DOHH2 (cell line): ENCODE results near the gene TEX29.

Source experiments
- H3F3A ChIP-seq: fragments of 200-600 bp; sonication (generic), shearing (Covaris generic); 2 replicates; pipeline ENCODE4 v1.6.0; 2016; ENCODE audit warnings: antibody characterized with exemption, mild to moderate bottlenecking; ENCODE audit not compliant: control insufficient read depth, insufficient read depth
- H3K27ac ChIP-seq: fragments of 200-600 bp; sonication (generic); 2 replicates; pipeline ENCODE4 v1.5.1; 2014; ENCODE audit warnings: low read depth, mild to moderate bottlenecking, low read length, moderate library complexity
- H3K27me3 ChIP-seq: fragments of 200-600 bp; sonication (generic); 2 replicates; pipeline ENCODE4 v1.6.1; 2014; ENCODE audit warnings: mild to moderate bottlenecking, low read length, mixed read lengths; ENCODE audit not compliant: control insufficient read depth
- H3K36me3 ChIP-seq: fragments of 200-600 bp; sonication (generic); 2 replicates; pipeline ENCODE4 v1.6.1; 2014; ENCODE audit warnings: mild to moderate bottlenecking, low read length, moderate library complexity, mixed read lengths; ENCODE audit not compliant: control insufficient read depth
- H3K4me1 ChIP-seq: fragments of 200-600 bp; sonication (generic); 2 replicates; pipeline ENCODE4 v1.6.1; 2014; ENCODE audit warnings: mild to moderate bottlenecking, low read length, mixed read lengths; ENCODE audit not compliant: control insufficient read depth
- H3K4me2 ChIP-seq: fragments of 200-600 bp; sonication (generic); 2 replicates; pipeline ENCODE4 v1.6.0; 2014; ENCODE audit warnings: mild to moderate bottlenecking, low read length, moderate library complexity
- H3K4me3 ChIP-seq: fragments of 200-600 bp; sonication (generic); 2 replicates; pipeline ENCODE4 v1.5.1; 2014; ENCODE audit warnings: mild to moderate bottlenecking, low read length, mixed read lengths
- H3K79me2 ChIP-seq: fragments of 200-600 bp; sonication (generic); 2 replicates; pipeline ENCODE4 v1.6.1; 2014; ENCODE audit warnings: mild to moderate bottlenecking, low read length, mixed read lengths; ENCODE audit not compliant: control insufficient read depth
- H3K9me2 ChIP-seq: fragments of 200-600 bp; sonication (generic); replicated peaks from 2 replicates; pipeline ENCODE4 v1.6.1; 2014; ENCODE audit warnings: mild to moderate bottlenecking, low read length, mixed read lengths; ENCODE audit not compliant: control insufficient read depth
- H3K9me3 ChIP-seq: fragments of 200-600 bp; sonication (generic); 2 replicates; pipeline ENCODE4 v1.6.1; 2014; ENCODE audit warnings: antibody characterized with exemption, low read length, mixed read lengths; ENCODE audit not compliant: control insufficient read depth, insufficient read depth
- H4K20me1 ChIP-seq: fragments of 200-600 bp; sonication (generic); 2 replicates; pipeline ENCODE4 v1.6.0; 2014; ENCODE audit warnings: low read depth, mild to moderate bottlenecking, antibody characterized with exemption, low read length, moderate library complexity; ENCODE audit not compliant: control insufficient read depth, insufficient read depth
- EZH2phosphoT487 ChIP-seq: fragments of 200-600 bp; sonication (generic); IDR thresholded peaks from 2 replicates; pipeline ENCODE4 v1.6.1; 2017; ENCODE audit warnings: borderline replicate concordance, mild to moderate bottlenecking, antibody characterized with exemption, low read length, moderate library complexity, mixed read lengths
- TF ChIP-seq, protein P1 (sequence below): fragments of 200-600 bp; sonication (generic); IDR thresholded peaks from one replicate; pipeline ENCODE4 v1.5.1; 2014; ENCODE audit warnings: antibody characterized with exemption, mild to moderate bottlenecking, low read depth, low read length; ENCODE audit not compliant: poor library complexity, severe bottlenecking

Gene TEX29

DNA sequence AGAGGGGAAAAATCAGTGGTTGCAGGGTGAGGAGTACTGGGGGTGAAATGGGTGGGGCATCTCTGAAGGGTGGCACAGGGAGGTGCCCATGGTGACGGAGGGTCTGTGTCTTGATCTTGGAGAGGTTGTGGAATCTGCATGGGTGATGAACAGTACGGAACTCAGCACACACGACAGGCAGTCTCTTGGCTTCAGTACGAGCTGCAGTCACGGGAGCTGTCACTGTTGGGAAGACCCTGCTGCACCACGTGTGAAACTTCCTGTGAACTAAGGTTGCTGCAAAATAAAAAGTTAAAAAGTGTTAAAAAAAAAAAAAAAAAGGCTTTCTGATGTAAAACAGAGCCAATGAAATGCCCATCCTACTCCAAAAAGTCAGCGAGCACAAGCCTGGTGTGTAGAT lies 34.3 kb downstream of the TEX29 start:
- H3K9me3 ChIP-seq, result no peaks in the 10 kb centered on the region
- no peaks in the 10 kb centered on the region for H4K20me1 ChIP-seq
- no peak for TF ChIP-seq EZH2phosphoT487
- TF ChIP-seq, protein P1, sequence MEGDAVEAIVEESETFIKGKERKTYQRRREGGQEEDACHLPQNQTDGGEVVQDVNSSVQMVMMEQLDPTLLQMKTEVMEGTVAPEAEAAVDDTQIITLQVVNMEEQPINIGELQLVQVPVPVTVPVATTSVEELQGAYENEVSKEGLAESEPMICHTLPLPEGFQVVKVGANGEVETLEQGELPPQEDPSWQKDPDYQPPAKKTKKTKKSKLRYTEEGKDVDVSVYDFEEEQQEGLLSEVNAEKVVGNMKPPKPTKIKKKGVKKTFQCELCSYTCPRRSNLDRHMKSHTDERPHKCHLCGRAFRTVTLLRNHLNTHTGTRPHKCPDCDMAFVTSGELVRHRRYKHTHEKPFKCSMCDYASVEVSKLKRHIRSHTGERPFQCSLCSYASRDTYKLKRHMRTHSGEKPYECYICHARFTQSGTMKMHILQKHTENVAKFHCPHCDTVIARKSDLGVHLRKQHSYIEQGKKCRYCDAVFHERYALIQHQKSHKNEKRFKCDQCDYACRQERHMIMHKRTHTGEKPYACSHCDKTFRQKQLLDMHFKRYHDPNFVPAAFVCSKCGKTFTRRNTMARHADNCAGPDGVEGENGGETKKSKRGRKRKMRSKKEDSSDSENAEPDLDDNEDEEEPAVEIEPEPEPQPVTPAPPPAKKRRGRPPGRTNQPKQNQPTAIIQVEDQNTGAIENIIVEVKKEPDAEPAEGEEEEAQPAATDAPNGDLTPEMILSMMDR, result no peak
- no peaks in the 10 kb centered on the region for H3F3A ChIP-seq
- H3K9me2 ChIP-seq, result no peaks in the 10 kb centered on the region
- H3K36me3 ChIP-seq, result no peaks in the 10 kb centered on the region
- no peak overlapping the region for H3K4me3 ChIP-seq
- no peak overlapping the region for H3K4me2 ChIP-seq
- H3K4me1 ChIP-seq, result no peaks in the 10 kb centered on the region
- no peaks in the 10 kb centered on the region for H3K79me2 ChIP-seq
- 0 out of 2 replicates have a peak, but pooled peaks cover 4% of the 10 kb centered on the region for H3K27me3 ChIP-seq
- H3K27ac ChIP-seq, result no peak overlapping the region

DNA sequence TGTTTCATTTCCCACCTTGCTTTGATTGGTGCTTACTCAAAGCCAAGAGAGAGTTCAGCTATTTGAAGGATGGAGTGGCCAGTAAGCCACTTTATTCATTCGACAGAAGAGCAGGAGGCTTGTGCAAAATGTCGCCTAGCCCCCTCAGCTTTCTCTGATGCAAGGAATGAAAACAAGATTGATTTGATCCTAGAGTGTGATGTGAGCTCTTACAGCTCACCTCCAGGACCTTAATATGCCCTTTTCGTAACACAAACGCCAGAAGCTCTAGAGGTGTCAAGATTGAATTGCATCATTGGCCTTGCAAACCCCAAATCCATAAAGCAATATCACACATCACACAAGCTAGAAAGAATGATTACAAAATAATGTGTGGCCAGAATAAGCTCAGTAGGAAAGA lies 36.4 kb downstream of the TEX29 start:
- Histone ChIP-seq H3F3A (no peaks in the 10 kb centered on the region), H3K4me3 (no peak overlapping the region), H3K4me1 (no peaks in the 10 kb centered on the region), H4K20me1 (no peaks in the 10 kb centered on the region), H3K4me2 (no peak overlapping the region), H3K27me3 (0 out of 2 replicates have a peak, but pooled peaks cover 4% of the 10 kb centered on the region), H3K9me3 (no peaks in the 10 kb centered on the region), H3K27ac (no peak overlapping the region), H3K79me2 (no peaks in the 10 kb centered on the region), H3K36me3 (no peaks in the 10 kb centered on the region), H3K9me2 (no peaks in the 10 kb centered on the region)
- no peak for TF ChIP-seq EZH2phosphoT487
- TF ChIP-seq, protein P1, result no peak

DNA sequence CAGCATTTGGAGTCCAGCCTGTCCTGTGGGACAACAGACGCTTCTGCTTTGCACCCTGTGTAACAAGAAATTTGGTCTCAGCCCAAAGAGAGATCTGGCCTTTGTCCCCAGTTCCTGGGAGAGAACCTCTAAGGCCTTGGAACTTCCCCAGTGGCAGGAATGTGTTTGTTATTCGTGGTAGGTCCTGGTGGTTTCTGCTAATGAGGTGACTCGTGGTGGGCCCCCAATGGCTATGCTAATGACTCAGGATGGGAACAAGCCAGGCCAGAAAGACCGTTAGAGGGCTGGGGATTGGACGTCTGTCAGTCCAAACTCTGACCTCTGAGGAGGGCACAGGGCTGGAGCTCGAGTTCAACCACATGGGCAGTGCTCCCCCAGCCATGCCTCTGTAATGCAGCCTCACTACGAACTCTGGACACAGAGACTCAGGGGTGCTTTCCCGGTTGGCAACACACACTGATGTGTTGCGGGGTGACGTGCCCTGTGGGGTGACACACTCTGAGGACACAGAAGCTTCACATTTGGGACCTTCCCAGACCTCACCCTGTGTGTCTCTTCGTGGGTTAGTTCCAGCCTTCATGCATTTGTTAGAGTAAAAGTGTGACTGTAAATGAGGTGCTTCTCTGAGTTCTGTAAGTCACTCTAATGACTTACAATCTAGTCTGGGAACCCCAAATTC lies 38.9 kb downstream of the TEX29 start:
- no peaks in the 10 kb centered on the region for H3K9me2 ChIP-seq
- no peaks in the 10 kb centered on the region for H3K9me3 ChIP-seq
- no peak overlapping the region for H3K4me2 ChIP-seq
- H3K27ac ChIP-seq, result no peak overlapping the region
- H3K4me3 ChIP-seq, result no peak overlapping the region
- no peaks in the 10 kb centered on the region for H3K79me2 ChIP-seq
- no peaks in the 10 kb centered on the region for H3K4me1 ChIP-seq
- H4K20me1 ChIP-seq, result no peaks in the 10 kb centered on the region
- 0 out of 2 replicates have a peak, but pooled peaks cover 4% of the 10 kb centered on the region for H3K27me3 ChIP-seq
- H3F3A ChIP-seq, result no peaks in the 10 kb centered on the region
- TF ChIP-seq, protein P1, result no peak
- no peak for TF ChIP-seq EZH2phosphoT487
- no peaks in the 10 kb centered on the region for H3K36me3 ChIP-seq
